Liver (tissue), 9 donors: ENCODE data around the gene WFS1. TPM values are rescaled to one million over a fixed set of nuclear protein-coding genes. Genes with fewer than 3 reads are reported as not detected.

ENCODE experiments used
- DNase-seq: peaks from one replicate; pipeline ENCODE4 v3.0.0-alpha.2; 2017; ENCODE audit warnings: low spot score
- H3K27ac ChIP-seq, 2 donors: one replicate each; pipeline ENCODE4 v1.7.0; 2013; ENCODE audit warnings: inconsistent platforms in 2 of 2, low read length in 2 of 2, control low read depth in 1 of 2, low read depth in 1 of 2, mild to moderate bottlenecking in 1 of 2
- H3K27me3 ChIP-seq, 4 donors: one replicate each; pipeline versions ENCODE4 v1.6.1 to v1.7.0; 2013; ENCODE audit warnings: low read length in 3 of 4, inconsistent platforms in 1 of 4, mild to moderate bottlenecking in 1 of 4, moderate library complexity in 1 of 4; ENCODE audit not compliant: control insufficient read depth in 4 of 4, insufficient read depth in 4 of 4
- H3K36me3 ChIP-seq, 4 donors: one replicate each; pipeline versions ENCODE4 v1.6.1 to v1.7.0; 2013; ENCODE audit warnings: low read length in 3 of 4, mild to moderate bottlenecking in 3 of 4, low read depth in 1 of 4, moderate library complexity in 1 of 4; ENCODE audit not compliant: control insufficient read depth in 4 of 4, insufficient read depth in 3 of 4
- H3K4me1 ChIP-seq, 4 donors: one replicate each; pipeline versions ENCODE4 v1.6.1 to v1.7.0; 2013; ENCODE audit warnings: low read length in 3 of 4, mild to moderate bottlenecking in 3 of 4, moderate library complexity in 1 of 4; ENCODE audit not compliant: control insufficient read depth in 4 of 4, insufficient read depth in 4 of 4
- H3K4me3 ChIP-seq, 3 donors: one replicate each; pipeline versions ENCODE4 v1.6.1 to v1.7.0; 2013; ENCODE audit warnings: low read length in 3 of 3, control low read depth in 1 of 3, low read depth in 1 of 3, mild to moderate bottlenecking in 1 of 3
- H3K9ac ChIP-seq, 2 donors: one replicate each; pipeline ENCODE4 v1.7.0; 2013; ENCODE audit warnings: low read length in 2 of 2, mild to moderate bottlenecking in 2 of 2, moderate library complexity in 2 of 2, control low read depth in 1 of 2, low read depth in 1 of 2
- H3K9me3 ChIP-seq, 4 donors: one replicate each; pipeline versions ENCODE4 v1.6.1 to v1.7.0; 2013; ENCODE audit warnings: low read length in 3 of 4; ENCODE audit not compliant: control insufficient read depth in 4 of 4
- EGR1 ChIP-seq, 2 donors: IDR thresholded peaks; 2 replicates each; pipeline ENCODE4 v1.6.1; 2016 to 2018; ENCODE audit warnings: antibody characterized with exemption in 2 of 2, low read depth in 2 of 2
- FOXA1 ChIP-seq: IDR thresholded peaks from 2 replicates; pipeline ENCODE4 v1.6.1; 2016; ENCODE audit warnings: antibody characterized with exemption
- FOXA2 ChIP-seq: IDR thresholded peaks from 2 replicates; pipeline ENCODE4 v1.6.1; 2016; ENCODE audit warnings: antibody characterized with exemption
- HNF4A ChIP-seq, 2 donors: conservative IDR thresholded peaks; 2 replicates each; pipeline ENCODE4 v1.6.1; 2016; ENCODE audit warnings: antibody characterized with exemption in 2 of 2, mild to moderate bottlenecking in 2 of 2
- HNF4G ChIP-seq: IDR thresholded peaks from 2 replicates; pipeline ENCODE4 v1.6.1; 2016; ENCODE audit warnings: antibody characterized with exemption
- RAD21 ChIP-seq, 2 donors: IDR thresholded peaks; 2 replicates each; pipeline ENCODE4 v1.6.1; 2016; ENCODE audit warnings: antibody characterized with exemption in 2 of 2, mild to moderate bottlenecking in 2 of 2
- RXRA ChIP-seq, 2 donors: IDR thresholded peaks; 2 replicates each; pipeline ENCODE4 v1.6.1; 2017 to 2018; ENCODE audit warnings: antibody characterized with exemption in 2 of 2, mild to moderate bottlenecking in 1 of 2
- SP1 ChIP-seq: IDR thresholded peaks from 2 replicates; pipeline ENCODE4 v1.6.1; 2018; ENCODE audit warnings: antibody characterized with exemption, mild to moderate bottlenecking
- TAF1 ChIP-seq: conservative IDR thresholded peaks from 2 replicates; pipeline ENCODE4 v1.6.1; 2016; ENCODE audit warnings: antibody characterized with exemption, mild to moderate bottlenecking
- YY1 ChIP-seq: IDR thresholded peaks from 2 replicates; pipeline ENCODE4 v1.6.1; 2016; ENCODE audit warnings: antibody characterized with exemption, mild to moderate bottlenecking
- WGBS: extraction: QIAGEN DNeasy Blood & Tissue Kit; methylation state at CpG from one replicate; pipeline ENCODE4 v1.1.7; 2013; 5-methylcytosine and 5-hydroxymethylcytosine counted together
- polyA plus RNA-seq, 2 donors: library from polyadenylated mRNA; stranded (reverse) in 1 of 2; unstranded in 1 of 2; fragments of 200-250 nt in 1 of 2; fragments of >200 nt in 1 of 2; fragmentation: Nextera tagmentation in 1 of 2; extraction: Ambion mirVana in 1 of 2; gene quantifications; one replicate each; pipeline versions ENCODE4 v1.2.1 to v1.2.3, GENCODE V29; 2013 to 2015
- total RNA-seq, 2 donors: library from RNA; depleted of rRNA; stranded (reverse); fragments of >200 nt; gene quantifications; one replicate each; pipeline ENCODE4 v1.2.3, GENCODE V29; 2014
- TF ChIP-seq, protein P1 (sequence below): IDR thresholded peaks from 2 replicates; pipeline ENCODE4 v1.6.1; 2016; ENCODE audit warnings: antibody characterized with exemption
- TF ChIP-seq, protein P2 (sequence below): IDR thresholded peaks from 2 replicates; pipeline ENCODE4 v1.6.1; 2016; ENCODE audit warnings: antibody characterized with exemption, mild to moderate bottlenecking
- TF ChIP-seq, protein P3 (sequence below): IDR thresholded peaks from 2 replicates; pipeline ENCODE4 v1.6.1; 2016; ENCODE audit warnings: antibody characterized with exemption
- TF ChIP-seq, protein P4 (sequence below): fragments of 150-350 bp; IDR thresholded peaks from 2 replicates; pipeline ENCODE4 v1.5.1; 2017; ENCODE audit warnings: improper control_type of control experiment, low read depth, low read length; ENCODE audit not compliant: missing input control
- TF ChIP-seq, protein P5 (sequence below): IDR thresholded peaks from 2 replicates; pipeline ENCODE4 v1.6.1; 2016; ENCODE audit warnings: antibody characterized with exemption
- donor health status: healthy.
- donor health status: healthy.
- donor health status: healthy.
- donor health status: healthy.
- donor health status: healthy.

The WFS1 gene
- total and polyA plus RNA-seq, 4 donors = 6.0 to 23.9 (median 13.0) TPM

DNA sequence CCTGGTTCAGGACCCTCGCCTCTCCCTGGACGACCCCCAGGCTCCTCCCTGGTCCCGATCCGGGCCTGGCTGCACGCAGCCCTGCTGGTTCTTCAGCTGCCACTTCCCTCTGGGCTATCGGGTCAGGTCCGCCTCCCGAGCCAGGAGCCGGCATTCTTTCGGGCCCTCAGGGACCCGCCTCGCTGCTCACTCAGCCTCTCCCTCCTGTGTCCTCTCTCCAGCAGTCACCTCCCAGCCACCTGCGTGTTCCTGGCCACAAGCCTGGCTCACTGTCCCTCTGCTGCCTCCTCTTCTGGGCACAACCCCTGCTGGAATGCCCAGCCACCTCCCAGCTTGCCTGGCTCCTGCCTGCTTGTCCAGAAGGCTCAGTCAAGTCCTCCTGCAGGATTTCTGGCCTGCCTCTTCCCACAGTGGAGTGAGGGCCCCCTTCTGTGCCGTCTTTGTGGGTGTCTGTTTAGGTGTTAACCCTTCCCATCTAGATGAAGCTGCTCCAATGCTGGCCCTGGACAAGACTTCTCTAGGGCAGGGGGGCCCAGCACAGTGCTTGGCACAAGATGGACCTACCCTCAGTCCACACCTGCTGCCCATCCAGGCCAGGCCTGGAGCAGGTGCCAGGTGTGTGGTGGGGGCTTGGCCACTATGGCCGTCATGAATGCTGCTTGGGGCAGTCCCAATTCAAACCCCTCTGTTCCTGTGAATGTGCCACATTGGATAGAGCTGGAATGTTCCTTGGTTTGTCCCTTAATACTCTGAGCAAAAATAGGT, 2.2 kb downstream of the WFS1 start:
- H3K27ac ChIP-seq = no peak overlapping the region
- WGBS = 72% methylated on average over 15 of the region's 15 CpGs
- peaks cover 2 to 21% (median 12%) of the 10 kb centered on the region in 4 donors for H3K4me1 ChIP-seq
- H3K4me3 ChIP-seq = no peak overlapping the region
- H3K36me3 ChIP-seq = no peaks in the 10 kb centered on the region
- DNase-seq = no peak
- H3K9me3 ChIP-seq = no peaks in the 10 kb centered on the region
- no peak overlapping the region for H3K9ac ChIP-seq
- no peaks in the 10 kb centered on the region for H3K27me3 ChIP-seq
- TF ChIP-seq YY1 (no peak), SP1 (no peak), RAD21 (IDR thresholded peaks at IDR 0.05) (no peak), FOXA2 (no peak), EGR1 (IDR thresholded peaks at IDR 0.05; ENCODE audit: low read depth in 2 of 2) (no peak), RXRA (IDR thresholded peaks at IDR 0.05) (no peak)
- TF ChIP-seq, protein P1, sequence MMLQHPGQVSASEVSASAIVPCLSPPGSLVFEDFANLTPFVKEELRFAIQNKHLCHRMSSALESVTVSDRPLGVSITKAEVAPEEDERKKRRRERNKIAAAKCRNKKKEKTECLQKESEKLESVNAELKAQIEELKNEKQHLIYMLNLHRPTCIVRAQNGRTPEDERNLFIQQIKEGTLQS = no peak
- TF ChIP-seq, protein P2, sequence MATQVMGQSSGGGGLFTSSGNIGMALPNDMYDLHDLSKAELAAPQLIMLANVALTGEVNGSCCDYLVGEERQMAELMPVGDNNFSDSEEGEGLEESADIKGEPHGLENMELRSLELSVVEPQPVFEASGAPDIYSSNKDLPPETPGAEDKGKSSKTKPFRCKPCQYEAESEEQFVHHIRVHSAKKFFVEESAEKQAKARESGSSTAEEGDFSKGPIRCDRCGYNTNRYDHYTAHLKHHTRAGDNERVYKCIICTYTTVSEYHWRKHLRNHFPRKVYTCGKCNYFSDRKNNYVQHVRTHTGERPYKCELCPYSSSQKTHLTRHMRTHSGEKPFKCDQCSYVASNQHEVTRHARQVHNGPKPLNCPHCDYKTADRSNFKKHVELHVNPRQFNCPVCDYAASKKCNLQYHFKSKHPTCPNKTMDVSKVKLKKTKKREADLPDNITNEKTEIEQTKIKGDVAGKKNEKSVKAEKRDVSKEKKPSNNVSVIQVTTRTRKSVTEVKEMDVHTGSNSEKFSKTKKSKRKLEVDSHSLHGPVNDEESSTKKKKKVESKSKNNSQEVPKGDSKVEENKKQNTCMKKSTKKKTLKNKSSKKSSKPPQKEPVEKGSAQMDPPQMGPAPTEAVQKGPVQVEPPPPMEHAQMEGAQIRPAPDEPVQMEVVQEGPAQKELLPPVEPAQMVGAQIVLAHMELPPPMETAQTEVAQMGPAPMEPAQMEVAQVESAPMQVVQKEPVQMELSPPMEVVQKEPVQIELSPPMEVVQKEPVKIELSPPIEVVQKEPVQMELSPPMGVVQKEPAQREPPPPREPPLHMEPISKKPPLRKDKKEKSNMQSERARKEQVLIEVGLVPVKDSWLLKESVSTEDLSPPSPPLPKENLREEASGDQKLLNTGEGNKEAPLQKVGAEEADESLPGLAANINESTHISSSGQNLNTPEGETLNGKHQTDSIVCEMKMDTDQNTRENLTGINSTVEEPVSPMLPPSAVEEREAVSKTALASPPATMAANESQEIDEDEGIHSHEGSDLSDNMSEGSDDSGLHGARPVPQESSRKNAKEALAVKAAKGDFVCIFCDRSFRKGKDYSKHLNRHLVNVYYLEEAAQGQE = no peak

DNA sequence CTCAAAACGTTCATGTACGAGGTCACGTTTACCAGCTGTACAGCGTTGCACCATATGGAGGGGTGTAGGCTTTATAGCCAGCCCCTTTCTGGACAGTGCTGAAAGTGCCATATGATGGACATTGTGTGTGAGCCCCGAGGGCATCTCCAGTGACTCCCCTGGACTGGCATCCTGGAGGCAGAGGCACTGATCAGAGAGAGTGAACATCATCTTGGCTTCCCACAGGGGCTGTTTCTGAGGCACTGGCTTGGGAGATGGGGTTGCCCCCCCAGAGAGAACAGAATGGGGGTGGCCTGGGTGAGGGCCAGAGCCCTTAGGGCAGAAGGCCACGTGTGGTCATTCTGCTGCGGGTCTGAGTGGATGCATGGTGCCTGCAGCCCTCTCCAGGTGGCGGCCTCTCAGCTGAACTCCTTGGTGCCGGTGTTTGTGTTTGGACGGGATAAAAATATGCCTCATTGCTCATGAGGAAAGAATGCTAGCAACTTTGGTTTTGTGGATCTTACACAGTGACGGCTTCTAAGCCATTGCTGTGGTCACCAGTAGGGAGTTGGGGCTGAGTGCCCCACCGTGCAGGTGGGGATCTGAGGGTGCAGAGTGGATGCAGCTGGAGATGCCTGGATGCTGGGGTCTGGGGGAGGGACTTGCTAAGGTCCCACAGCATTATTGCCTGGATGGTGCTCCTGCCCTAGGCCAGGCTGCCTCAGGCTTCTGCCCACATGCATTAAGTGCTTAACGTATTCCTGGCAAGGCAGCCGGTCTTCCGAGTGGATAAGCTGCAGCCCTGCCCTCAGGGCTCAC, 3.4 kb downstream of the WFS1 start:
- WGBS = 85% methylated on average over 15 of the region's 15 CpGs
- Histone ChIP-seq H3K36me3 (no peaks in the 10 kb centered on the region), H3K27ac (no peak overlapping the region), H3K4me1 (peaks cover 2 to 24% (median 14%) of the 10 kb centered on the region in 4 donors), H3K4me3 (no peak overlapping the region), H3K27me3 (no peaks in the 10 kb centered on the region), H3K9ac (no peak overlapping the region), H3K9me3 (no peaks in the 10 kb centered on the region)
- TF ChIP-seq, protein P3, sequence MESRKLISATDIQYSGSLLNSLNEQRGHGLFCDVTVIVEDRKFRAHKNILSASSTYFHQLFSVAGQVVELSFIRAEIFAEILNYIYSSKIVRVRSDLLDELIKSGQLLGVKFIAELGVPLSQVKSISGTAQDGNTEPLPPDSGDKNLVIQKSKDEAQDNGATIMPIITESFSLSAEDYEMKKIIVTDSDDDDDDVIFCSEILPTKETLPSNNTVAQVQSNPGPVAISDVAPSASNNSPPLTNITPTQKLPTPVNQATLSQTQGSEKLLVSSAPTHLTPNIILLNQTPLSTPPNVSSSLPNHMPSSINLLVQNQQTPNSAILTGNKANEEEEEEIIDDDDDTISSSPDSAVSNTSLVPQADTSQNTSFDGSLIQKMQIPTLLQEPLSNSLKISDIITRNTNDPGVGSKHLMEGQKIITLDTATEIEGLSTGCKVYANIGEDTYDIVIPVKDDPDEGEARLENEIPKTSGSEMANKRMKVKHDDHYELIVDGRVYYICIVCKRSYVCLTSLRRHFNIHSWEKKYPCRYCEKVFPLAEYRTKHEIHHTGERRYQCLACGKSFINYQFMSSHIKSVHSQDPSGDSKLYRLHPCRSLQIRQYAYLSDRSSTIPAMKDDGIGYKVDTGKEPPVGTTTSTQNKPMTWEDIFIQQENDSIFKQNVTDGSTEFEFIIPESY = no peak
- TF ChIP-seq FOXA1 (no peak), SP1 (no peak), HNF4A (conservative IDR thresholded peaks at IDR 0.05) (no peak), RAD21 (IDR thresholded peaks at IDR 0.05) (no peak), HNF4G (no peak), RXRA (IDR thresholded peaks at IDR 0.05) (no peak), EGR1 (IDR thresholded peaks at IDR 0.05; ENCODE audit: low read depth in 2 of 2) (no peak), TAF1 (no peak)
- TF ChIP-seq, protein P4, sequence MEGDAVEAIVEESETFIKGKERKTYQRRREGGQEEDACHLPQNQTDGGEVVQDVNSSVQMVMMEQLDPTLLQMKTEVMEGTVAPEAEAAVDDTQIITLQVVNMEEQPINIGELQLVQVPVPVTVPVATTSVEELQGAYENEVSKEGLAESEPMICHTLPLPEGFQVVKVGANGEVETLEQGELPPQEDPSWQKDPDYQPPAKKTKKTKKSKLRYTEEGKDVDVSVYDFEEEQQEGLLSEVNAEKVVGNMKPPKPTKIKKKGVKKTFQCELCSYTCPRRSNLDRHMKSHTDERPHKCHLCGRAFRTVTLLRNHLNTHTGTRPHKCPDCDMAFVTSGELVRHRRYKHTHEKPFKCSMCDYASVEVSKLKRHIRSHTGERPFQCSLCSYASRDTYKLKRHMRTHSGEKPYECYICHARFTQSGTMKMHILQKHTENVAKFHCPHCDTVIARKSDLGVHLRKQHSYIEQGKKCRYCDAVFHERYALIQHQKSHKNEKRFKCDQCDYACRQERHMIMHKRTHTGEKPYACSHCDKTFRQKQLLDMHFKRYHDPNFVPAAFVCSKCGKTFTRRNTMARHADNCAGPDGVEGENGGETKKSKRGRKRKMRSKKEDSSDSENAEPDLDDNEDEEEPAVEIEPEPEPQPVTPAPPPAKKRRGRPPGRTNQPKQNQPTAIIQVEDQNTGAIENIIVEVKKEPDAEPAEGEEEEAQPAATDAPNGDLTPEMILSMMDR = no peak
- TF ChIP-seq, protein P5, sequence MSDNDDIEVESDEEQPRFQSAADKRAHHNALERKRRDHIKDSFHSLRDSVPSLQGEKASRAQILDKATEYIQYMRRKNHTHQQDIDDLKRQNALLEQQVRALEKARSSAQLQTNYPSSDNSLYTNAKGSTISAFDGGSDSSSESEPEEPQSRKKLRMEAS = no peak
- TF ChIP-seq, protein P2 = no peak
- no peak for DNase-seq
